Stomach (tissue), 9 donors: Measurements from ENCODE around the gene PPP4R2. TPM values are rescaled to one million over a fixed set of nuclear protein-coding genes. Genes with fewer than 3 reads are reported as not detected.

Experiments
- DNase-seq, 2 donors: peaks; one replicate each; pipeline versions ENCODE4 v3.0.0 to v3.0.0-alpha.2; 2013 to 2019
- H3K27ac ChIP-seq, 5 donors: fragments of 200-600 bp in 4 of 5; sonication (generic) in 4 of 5; one replicate each; pipeline ENCODE4 v1.5.1; 2013 to 2019; ENCODE audit warnings: mild to moderate bottlenecking in 1 of 5, moderate library complexity in 1 of 5
- H3K27me3 ChIP-seq, 3 donors: fragments of 200-600 bp; sonication (generic); one replicate each; pipeline ENCODE4 v1.5.1; 2017 to 2019; ENCODE audit warnings: mixed run types in 1 of 3
- H3K36me3 ChIP-seq, 4 donors: fragments of 200-600 bp; sonication (generic); 1 replicate in 3 of 4; 2 replicates in 1 of 4; pipeline ENCODE4 v1.5.1; 2016 to 2019
- H3K4me1 ChIP-seq, 4 donors: fragments of 200-600 bp; sonication (generic); one replicate each; pipeline ENCODE4 v1.5.1; 2016 to 2019
- H3K4me3 ChIP-seq, 4 donors: fragments of 200-600 bp; sonication (generic) in 3 of 4; one replicate each; pipeline ENCODE4 v1.5.1; 2016 to 2019; ENCODE audit warnings: mild to moderate bottlenecking in 1 of 4
- H3K9me3 ChIP-seq, 4 donors: fragments of 200-600 bp; sonication (generic); one replicate each; pipeline ENCODE4 v1.5.1; 2016 to 2019
- EP300 ChIP-seq: sonication (generic); formaldehyde crosslinking; IDR thresholded peaks from one replicate; pipeline ENCODE4 v1.6.1; 2017; ENCODE audit warnings: antibody characterized with exemption
- POLR2A ChIP-seq, 4 donors: fragments of 450-650 bp; IDR thresholded peaks; one replicate each; pipeline ENCODE4 v1.6.1; 2016; ENCODE audit warnings: antibody characterized with exemption in 4 of 4, control low read depth in 2 of 4, mild to moderate bottlenecking in 1 of 4, moderate library complexity in 1 of 4
- POLR2AphosphoS5 ChIP-seq, 3 donors: sonication (generic); formaldehyde crosslinking; IDR thresholded peaks; one replicate each; pipeline ENCODE4 v1.6.1; 2016; ENCODE audit warnings: antibody characterized with exemption in 3 of 3
- WGBS, 5 donors: extraction: QIAGEN DNeasy Blood & Tissue Kit in 3 of 5; methylation state at CpG; one replicate each; pipeline versions ENCODE4 v1.1.5 to v1.1.7; 2013 to 2018; 5-methylcytosine and 5-hydroxymethylcytosine counted together
- intact Hi-C: fragments of 100-400 bp; cut with DNase I; formaldehyde crosslinking; loops from one replicate; pipeline ENCODE4 v1.15.1; 2023; ENCODE audit warnings: low total_unique reads
- polyA plus RNA-seq, 3 donors: library from polyadenylated mRNA; stranded (reverse); fragments of 200-250 nt; gene quantifications; one replicate each; pipeline ENCODE4 v1.2.3, GENCODE V29; 2013
- total RNA-seq, 5 donors: library from RNA; depleted of rRNA; stranded (reverse); fragments of >200 nt; gene quantifications; one replicate each; pipeline versions ENCODE4 v1.1.0 to v1.2.3, GENCODE V29; 2014 to 2016
- TF ChIP-seq, protein P1 (sequence below), 7 experiments: fragments of 450-650 bp in 4 of 7; fragments of 200-600 bp in 3 of 7; sonication (generic) in 3 of 7; IDR thresholded peaks; one replicate each; pipeline ENCODE4 v1.5.1; 2016 to 2019; ENCODE audit warnings: antibody characterized with exemption in 7 of 7, control low read depth in 2 of 7, mild to moderate bottlenecking in 1 of 7
- donor health status: healthy with polysubstance abuse.
- donor health status: Bipolar disorder and iron deficiency.
- donor health status: healthy.

The PPP4R2 gene
- total and polyA plus RNA-seq, 8 donors = 10.7 to 100 (median 21.8) TPM

DNA sequence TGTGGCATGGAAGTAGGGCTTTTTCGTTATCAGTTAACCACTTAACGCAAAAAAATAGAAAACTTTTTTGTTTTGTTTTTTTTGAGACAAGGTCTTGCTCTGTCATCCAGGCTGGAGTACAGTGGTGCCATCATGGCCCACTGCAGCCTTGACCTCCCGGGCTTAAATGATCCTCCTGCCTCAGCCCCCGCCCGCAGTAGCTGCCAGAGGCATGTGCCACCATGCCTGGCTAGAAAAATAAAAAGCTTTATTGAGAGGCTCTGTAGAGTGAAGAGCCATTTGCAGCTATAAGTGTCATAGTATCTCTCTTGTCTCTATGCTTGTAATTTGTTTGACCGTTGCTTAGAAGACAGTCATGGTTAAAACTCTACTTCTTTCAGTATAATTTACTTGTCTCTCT, 13.5 kb downstream of the PPP4R2 start:
- peaks cover 0 to 66% (median 39%) of the 10 kb centered on the region in 4 donors for H3K4me1 ChIP-seq
- no peak overlapping the region for H3K4me3 ChIP-seq
- TF ChIP-seq POLR2AphosphoS5 (IDR thresholded peaks at IDR 0.05) (no peak), POLR2A (IDR thresholded peaks at IDR 0.05) (no peak), EP300 (no peak)
- TF ChIP-seq, protein P1, sequence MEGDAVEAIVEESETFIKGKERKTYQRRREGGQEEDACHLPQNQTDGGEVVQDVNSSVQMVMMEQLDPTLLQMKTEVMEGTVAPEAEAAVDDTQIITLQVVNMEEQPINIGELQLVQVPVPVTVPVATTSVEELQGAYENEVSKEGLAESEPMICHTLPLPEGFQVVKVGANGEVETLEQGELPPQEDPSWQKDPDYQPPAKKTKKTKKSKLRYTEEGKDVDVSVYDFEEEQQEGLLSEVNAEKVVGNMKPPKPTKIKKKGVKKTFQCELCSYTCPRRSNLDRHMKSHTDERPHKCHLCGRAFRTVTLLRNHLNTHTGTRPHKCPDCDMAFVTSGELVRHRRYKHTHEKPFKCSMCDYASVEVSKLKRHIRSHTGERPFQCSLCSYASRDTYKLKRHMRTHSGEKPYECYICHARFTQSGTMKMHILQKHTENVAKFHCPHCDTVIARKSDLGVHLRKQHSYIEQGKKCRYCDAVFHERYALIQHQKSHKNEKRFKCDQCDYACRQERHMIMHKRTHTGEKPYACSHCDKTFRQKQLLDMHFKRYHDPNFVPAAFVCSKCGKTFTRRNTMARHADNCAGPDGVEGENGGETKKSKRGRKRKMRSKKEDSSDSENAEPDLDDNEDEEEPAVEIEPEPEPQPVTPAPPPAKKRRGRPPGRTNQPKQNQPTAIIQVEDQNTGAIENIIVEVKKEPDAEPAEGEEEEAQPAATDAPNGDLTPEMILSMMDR (IDR thresholded peaks at IDR 0.05) = no peak
- DNase-seq = no peak
- no peaks in the 10 kb centered on the region for H3K27me3 ChIP-seq
- peaks cover 5 to 42% (median 27%) of the 10 kb centered on the region in 4 donors for H3K36me3 ChIP-seq
- WGBS, 5 donors = 88 to 96% (median 95%) methylated on average over 6 of the region's 6 CpGs
- H3K9me3 ChIP-seq = no peaks in the 10 kb centered on the region
- no peak overlapping the region for H3K27ac ChIP-seq
- intact Hi-C loops = no loop called here

DNA sequence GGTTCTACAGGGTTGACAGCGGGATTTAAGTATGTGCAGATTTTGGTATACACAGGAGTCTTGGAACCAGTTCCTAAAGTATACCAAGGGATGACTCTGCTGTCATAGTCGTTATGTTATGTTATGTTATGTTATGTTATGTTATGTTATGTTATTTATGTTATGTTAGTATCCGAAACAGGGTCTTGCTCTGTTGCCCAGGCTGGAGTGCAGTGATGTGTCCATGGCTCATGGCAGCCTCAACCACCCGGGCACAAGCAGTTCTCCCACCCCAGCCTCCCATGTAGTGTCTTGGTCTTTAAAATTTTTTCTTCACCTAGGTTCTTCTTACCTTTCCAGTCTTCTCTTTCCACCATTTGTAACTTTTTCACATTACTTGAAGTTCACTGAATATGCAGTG, 21.7 kb downstream of the PPP4R2 start:
- peaks cover 0 to 75% (median 33%) of the 10 kb centered on the region in 4 donors for H3K4me1 ChIP-seq
- intact Hi-C loops = no loop called here
- no peak overlapping the region for H3K4me3 ChIP-seq
- 84 to 97% (median 93%) methylated on average over 4 of the region's 4 CpGs for WGBS, 5 donors
- no peak overlapping the region for H3K27ac ChIP-seq
- TF ChIP-seq POLR2A (IDR thresholded peaks at IDR 0.05) = no peak
- TF ChIP-seq, protein P1 (IDR thresholded peaks at IDR 0.05) = no peak
- TF ChIP-seq POLR2AphosphoS5 (IDR thresholded peaks at IDR 0.05) = no peak
- no peak for TF ChIP-seq EP300
- H3K36me3 ChIP-seq = peaks cover 0 to 14% (median 4%) of the 10 kb centered on the region in 4 donors
- H3K9me3 ChIP-seq = no peaks in the 10 kb centered on the region
- DNase-seq = no peak
- no peaks in the 10 kb centered on the region for H3K27me3 ChIP-seq

DNA sequence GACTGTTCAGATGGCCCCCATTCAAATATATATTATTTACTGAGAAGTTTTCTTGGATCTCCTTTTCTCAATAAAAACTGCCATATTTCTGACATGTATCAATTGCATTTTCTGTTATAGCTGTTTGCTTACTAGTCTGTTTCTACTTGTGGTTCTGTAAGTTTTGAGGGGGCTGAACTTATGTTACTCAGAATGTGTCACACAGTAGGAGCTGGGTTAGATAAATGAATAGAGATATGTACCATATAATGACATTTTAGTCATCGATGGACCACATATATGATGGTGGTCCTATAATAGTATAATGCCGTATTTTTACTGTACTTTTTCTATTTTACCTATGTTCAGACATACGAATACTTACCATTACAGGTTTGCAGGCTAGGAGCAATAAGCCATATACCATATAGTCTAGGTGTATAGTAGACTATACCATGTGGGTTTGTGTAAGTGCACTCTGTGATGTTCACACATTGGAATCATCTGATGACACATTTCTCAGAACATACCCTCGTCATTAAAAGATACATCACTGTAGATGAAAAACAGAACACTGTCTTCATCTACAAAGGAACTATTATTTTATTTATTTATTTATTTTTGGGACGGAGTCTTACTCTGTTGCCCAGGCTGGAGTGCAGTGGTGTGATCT, 22.3 kb downstream of the PPP4R2 start:
- H3K27ac ChIP-seq = no peak overlapping the region
- peaks cover 0 to 71% (median 34%) of the 10 kb centered on the region in 4 donors for H3K4me1 ChIP-seq
- WGBS, 5 donors = 73 to 95% (median 81%) methylated on average over 5 of the region's 5 CpGs
- no peaks in the 10 kb centered on the region for H3K27me3 ChIP-seq
- H3K9me3 ChIP-seq = no peaks in the 10 kb centered on the region
- no peak for TF ChIP-seq EP300
- TF ChIP-seq, protein P1 (IDR thresholded peaks at IDR 0.05) = no peak
- TF ChIP-seq POLR2AphosphoS5 (IDR thresholded peaks at IDR 0.05) = no peak
- no peak for TF ChIP-seq POLR2A (IDR thresholded peaks at IDR 0.05)
- intact Hi-C loops = no loop called here
- no peak overlapping the region for H3K4me3 ChIP-seq
- no peak for DNase-seq
- H3K36me3 ChIP-seq = peaks cover 0 to 14% (median 4%) of the 10 kb centered on the region in 4 donors

DNA sequence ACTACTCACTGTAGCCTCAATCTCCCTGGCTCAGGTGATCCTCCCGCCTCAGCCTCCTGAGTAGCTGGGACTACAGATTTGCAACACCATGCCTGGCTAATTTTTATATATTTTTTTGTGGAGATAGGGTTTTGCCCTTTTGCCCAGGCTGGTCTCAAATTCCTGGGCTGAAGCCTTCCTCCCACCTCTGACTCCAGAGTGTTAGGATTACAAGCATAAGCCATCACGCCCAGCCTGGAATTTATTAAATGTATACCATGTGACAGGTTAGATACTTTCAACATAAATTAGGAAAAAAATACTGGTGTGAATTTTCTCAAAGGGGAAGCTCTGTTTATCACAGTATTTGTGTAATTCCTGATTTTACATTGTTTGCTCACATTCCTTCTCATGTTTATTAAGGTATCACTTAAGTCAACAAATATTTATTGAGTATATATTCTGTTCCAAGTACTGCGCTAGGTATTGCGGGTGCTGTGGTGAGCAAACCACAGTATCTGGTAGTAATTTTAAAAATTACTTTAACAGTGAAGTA, 24.8 kb downstream of the PPP4R2 start:
- peaks cover 0 to 4% (median 0%) of the 10 kb centered on the region in 4 donors for H3K36me3 ChIP-seq
- 15 to 68% (median 46%) methylated on average over 4 of the region's 4 CpGs for WGBS, 5 donors
- intact Hi-C loops = no loop called here
- H3K27me3 ChIP-seq = no peaks in the 10 kb centered on the region
- no peak overlapping the region for H3K4me3 ChIP-seq
- no peak overlapping the region for H3K27ac ChIP-seq
- DNase-seq = no peak
- no peaks in the 10 kb centered on the region for H3K9me3 ChIP-seq
- TF ChIP-seq EP300 (no peak), POLR2A (IDR thresholded peaks at IDR 0.05) (no peak), POLR2AphosphoS5 (IDR thresholded peaks at IDR 0.05) (no peak)
- TF ChIP-seq, protein P1 (IDR thresholded peaks at IDR 0.05) = no peak
- H3K4me1 ChIP-seq = peaks cover 14 to 89% (median 51%) of the 10 kb centered on the region in 4 donors
